ENCODE measurements around the gene DLGAP3.

Gene DLGAP3

DNA sequence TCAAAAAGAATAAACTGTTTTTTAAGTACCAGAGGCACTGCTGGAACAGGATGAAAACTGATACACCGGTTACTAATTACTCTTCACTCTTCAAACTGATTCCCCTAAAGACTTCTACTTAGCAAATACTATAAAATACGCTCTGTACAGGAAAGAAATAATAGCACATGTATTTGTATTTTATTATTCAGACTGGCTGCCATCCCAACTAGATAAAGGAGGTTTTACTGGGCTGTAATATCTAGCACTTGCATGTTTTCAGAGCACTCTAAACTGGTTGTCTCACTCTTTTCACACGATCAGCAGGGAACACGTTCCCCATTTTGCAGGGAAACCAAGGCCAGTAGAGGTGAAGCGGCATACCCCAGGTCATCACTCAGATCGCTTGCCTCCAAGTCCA is 79.1 kb downstream of the DLGAP3 start:
- H3K27ac ChIP-seq = peak overlapping the region; percentile 90
- TF ChIP-seq, protein P1, sequence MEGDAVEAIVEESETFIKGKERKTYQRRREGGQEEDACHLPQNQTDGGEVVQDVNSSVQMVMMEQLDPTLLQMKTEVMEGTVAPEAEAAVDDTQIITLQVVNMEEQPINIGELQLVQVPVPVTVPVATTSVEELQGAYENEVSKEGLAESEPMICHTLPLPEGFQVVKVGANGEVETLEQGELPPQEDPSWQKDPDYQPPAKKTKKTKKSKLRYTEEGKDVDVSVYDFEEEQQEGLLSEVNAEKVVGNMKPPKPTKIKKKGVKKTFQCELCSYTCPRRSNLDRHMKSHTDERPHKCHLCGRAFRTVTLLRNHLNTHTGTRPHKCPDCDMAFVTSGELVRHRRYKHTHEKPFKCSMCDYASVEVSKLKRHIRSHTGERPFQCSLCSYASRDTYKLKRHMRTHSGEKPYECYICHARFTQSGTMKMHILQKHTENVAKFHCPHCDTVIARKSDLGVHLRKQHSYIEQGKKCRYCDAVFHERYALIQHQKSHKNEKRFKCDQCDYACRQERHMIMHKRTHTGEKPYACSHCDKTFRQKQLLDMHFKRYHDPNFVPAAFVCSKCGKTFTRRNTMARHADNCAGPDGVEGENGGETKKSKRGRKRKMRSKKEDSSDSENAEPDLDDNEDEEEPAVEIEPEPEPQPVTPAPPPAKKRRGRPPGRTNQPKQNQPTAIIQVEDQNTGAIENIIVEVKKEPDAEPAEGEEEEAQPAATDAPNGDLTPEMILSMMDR (conservative IDR thresholded peaks at IDR 0.05) = no peak

DNA sequence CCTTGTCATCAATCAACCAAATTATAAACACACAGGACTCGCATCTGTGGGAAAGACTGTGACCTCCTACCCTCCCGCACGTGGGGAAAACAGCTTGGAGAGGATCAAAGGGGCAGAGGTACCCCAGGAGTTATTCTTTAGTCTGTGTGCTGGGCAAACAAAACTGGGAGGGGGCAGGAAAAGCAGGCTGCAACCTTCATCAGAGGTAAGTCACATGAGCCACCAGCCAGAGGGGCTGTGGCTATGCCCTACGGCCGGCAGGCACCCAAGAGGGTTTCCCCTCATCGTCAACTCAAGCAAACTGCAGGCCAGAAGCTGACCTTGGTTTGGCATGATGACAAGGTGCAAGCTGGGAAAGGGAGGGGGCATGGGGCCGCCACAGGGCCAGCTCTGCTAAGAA is 82.4 kb downstream of the DLGAP3 start:
- TF ChIP-seq, protein P1 (conservative IDR thresholded peaks at IDR 0.05) = no peak
- H3K27ac ChIP-seq = no peak overlapping the region

DNA sequence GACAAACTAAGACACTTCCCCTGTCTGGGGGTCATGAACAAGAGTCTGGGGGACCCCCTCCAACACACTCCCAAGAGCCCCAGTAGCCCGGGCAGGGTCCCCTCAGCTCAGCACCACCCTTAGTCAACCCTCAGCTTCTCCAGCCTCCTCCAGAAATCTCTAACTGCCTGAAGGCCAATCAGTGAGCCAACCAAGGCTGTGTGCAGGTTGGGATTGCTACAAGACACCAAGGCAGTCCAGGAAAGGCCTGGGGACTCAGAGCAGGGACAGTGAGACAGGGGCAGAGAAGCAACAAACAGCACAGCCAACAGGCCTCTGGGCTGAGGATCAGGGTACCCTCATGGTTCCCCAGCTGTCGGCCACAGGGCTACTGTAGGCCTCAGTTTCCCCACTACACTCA is 83.2 kb downstream of the DLGAP3 start:
- H3K27ac ChIP-seq = no peak overlapping the region

DNA sequence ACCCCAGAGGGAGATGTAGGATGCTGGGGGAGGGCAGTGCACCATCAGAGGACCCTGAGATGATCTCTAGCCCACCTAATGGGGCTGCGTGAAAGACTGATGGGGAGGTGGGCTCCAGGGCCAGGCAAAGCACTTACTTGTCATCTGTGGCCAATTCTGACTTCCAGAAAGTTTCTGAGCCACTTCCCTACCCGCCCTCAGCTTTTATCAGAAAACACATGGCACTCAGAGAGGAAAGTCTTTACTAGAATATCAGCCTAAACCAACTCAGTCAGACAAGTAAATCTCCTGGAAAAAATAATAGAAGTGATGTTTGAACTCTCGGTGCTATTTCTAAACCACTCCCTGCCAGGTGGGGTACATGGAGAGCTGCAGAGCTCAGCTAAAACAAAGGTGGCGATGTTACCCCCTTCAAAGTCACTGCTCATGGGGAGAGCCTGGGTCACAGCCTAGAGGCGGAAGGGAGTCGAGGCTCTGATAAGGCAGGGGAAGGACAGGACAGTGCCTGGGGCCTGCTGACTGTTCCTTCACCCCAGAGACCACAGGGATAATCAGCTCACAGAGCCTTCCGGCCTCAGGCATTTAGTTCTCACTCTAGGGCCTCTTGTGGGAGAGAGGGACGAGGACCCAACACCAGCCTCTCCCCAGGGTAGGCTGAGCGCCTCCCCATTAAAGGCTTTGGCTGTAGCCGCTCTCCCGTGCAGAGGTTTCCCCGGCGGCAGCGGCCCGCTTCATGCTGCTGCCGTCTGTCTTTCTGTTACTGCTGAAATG is 84.1 kb downstream of the DLGAP3 start:
- TF ChIP-seq, protein P1 (conservative IDR thresholded peaks at IDR 0.05) = no peak
- H3K27ac ChIP-seq = no peak overlapping the region

More for the DNA sequence above, 83.2 kb downstream of the DLGAP3 start:
- TF ChIP-seq, protein P1 (conservative IDR thresholded peaks at IDR 0.05) = no peak

DNA sequence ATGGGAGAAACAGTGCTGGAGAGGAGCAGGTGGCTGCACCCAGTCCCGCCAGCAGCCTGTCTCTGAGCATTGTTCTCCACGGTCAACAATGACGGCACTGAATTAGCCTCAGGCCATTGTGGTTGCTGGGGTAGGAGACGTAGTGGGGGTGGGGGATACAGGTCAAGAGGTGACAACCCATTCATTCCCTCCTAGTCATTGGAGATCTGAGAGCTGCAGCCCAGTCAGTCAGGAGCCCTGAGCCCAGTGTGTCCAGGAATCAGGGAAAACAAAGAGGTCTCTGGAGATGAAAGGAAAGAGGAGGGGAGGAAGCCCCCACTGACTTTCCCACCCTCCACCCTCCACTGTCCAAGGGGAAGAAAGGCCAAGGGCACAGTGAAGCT is 85.2 kb downstream of the DLGAP3 start:
- TF ChIP-seq, protein P1 (conservative IDR thresholded peaks at IDR 0.05) = no peak
- no peak overlapping the region for H3K27ac ChIP-seq

- TF ChIP-seq, protein P1 (conservative IDR thresholded peaks at IDR 0.05) = no peak
- no peak overlapping the region for H3K27ac ChIP-seq
These were observed 85.8 kb downstream of the DLGAP3 start for GRCh38 chr1:34843392-34844251.

DNA sequence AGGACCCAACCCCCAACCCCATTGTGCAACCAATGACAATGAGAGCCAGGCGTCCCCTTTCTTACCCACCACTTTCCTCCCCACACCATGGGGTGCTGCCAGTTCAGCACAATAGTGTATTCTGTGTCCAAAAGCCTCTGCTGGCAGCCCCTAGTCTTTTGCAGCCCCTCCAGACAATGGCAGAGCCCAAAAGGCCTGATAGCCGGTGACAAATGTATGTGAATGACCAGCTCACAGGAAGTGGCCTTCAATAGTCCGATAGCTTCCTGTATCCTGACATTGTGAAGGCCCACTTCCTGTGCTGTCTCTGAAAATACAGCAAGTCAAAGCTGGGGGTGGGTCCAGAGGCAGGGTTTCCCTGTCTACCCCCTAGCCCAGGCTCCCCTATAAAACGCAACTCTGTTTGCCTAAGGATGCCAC is 86.5 kb downstream of the DLGAP3 start:
- H3K27ac ChIP-seq = no peak overlapping the region
- TF ChIP-seq, protein P1 (conservative IDR thresholded peaks at IDR 0.05) = no peak
